Peyer's patch (tissue), 4 donors: ENCODE data around the gene SOBP. TPM values are rescaled to one million over a fixed set of nuclear protein-coding genes. Genes with fewer than 3 reads are reported as not detected.

Experiments
- DNase-seq, 3 donors: peaks; one replicate each; pipeline ENCODE4 v3.0.0-alpha.2; 2017 to 2019
- H3K27ac ChIP-seq, 4 donors: fragments of 200-600 bp; sonication (generic); one replicate each; pipeline ENCODE4 v1.5.1; 2016 to 2019
- H3K27me3 ChIP-seq, 2 donors: fragments of 200-600 bp; sonication (generic); one replicate each; pipeline ENCODE4 v1.5.1; 2019
- H3K36me3 ChIP-seq, 3 donors: fragments of 200-600 bp; sonication (generic); one replicate each; pipeline ENCODE4 v1.5.1; 2016 to 2019
- H3K4me1 ChIP-seq, 4 donors: fragments of 200-600 bp; sonication (generic); one replicate each; pipeline ENCODE4 v1.5.1; 2016 to 2019
- H3K4me3 ChIP-seq, 4 donors: fragments of 200-600 bp; sonication (generic); 1 replicate in 3 of 4; 2 replicates in 1 of 4; pipeline ENCODE4 v1.5.1; 2016 to 2019; ENCODE audit warnings: mild to moderate bottlenecking in 1 of 4
- H3K9me3 ChIP-seq, 4 donors: fragments of 200-600 bp; sonication (generic); one replicate each; pipeline ENCODE4 v1.5.1; 2016 to 2019; ENCODE audit warnings: mild to moderate bottlenecking in 1 of 4
- POLR2A ChIP-seq, 2 donors: fragments of 450-650 bp; IDR thresholded peaks; one replicate each; pipeline ENCODE4 v1.5.1; 2017; ENCODE audit warnings: antibody characterized with exemption in 2 of 2, mild to moderate bottlenecking in 2 of 2, moderate library complexity in 2 of 2
- total RNA-seq, 4 donors: library from RNA; depleted of rRNA; stranded (reverse); fragments of >200 nt; gene quantifications; one replicate each; pipeline ENCODE4 v1.1.0, GENCODE V29; 2016
- TF ChIP-seq, protein P1 (sequence below), 6 experiments: fragments of 450-650 bp in 4 of 6; fragments of 200-600 bp in 2 of 6; sonication (generic) in 1 of 6; IDR thresholded peaks; one replicate each; pipeline ENCODE4 v1.5.1; 2017 to 2019; ENCODE audit warnings: antibody characterized with exemption in 6 of 6, mild to moderate bottlenecking in 3 of 6, moderate library complexity in 1 of 6

SOBP gene
- total RNA-seq, 4 donors from 2014 or later, result 0.35 to 13.2 (median 1.8) TPM

DNA sequence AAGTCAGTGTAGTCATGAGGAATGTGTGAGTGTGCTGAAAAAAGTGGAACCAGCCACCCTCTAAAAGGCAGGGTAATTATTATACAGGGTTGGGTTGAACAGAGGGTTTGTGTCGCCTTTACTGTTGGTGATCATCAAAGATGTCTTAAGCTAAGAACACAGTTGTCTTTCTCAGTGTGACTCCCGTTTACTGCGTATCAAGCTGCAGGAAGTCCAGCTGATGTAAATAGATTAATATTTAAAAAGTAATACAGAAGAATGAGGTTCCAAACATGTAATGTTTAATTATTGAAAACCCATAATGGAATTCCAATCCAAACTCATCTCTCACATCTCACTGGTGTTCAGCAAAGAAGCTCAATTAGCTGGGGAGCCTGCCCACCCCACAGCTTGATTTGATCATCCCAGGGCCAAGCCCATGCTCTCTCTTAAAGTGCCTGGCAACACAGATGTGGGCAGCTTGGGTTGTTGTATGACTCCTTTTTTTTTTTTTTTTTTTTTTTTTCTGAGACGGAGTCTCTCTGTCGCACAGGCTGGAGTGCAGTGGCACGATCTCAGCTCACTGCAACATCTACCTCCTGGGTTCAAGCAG, 127.5 kb downstream of the SOBP start:
- peaks cover 0 to 3% (median 0%) of the 10 kb centered on the region in 4 donors for H3K4me1 ChIP-seq
- no peak for TF ChIP-seq POLR2A (IDR thresholded peaks at IDR 0.05)
- TF ChIP-seq, protein P1, sequence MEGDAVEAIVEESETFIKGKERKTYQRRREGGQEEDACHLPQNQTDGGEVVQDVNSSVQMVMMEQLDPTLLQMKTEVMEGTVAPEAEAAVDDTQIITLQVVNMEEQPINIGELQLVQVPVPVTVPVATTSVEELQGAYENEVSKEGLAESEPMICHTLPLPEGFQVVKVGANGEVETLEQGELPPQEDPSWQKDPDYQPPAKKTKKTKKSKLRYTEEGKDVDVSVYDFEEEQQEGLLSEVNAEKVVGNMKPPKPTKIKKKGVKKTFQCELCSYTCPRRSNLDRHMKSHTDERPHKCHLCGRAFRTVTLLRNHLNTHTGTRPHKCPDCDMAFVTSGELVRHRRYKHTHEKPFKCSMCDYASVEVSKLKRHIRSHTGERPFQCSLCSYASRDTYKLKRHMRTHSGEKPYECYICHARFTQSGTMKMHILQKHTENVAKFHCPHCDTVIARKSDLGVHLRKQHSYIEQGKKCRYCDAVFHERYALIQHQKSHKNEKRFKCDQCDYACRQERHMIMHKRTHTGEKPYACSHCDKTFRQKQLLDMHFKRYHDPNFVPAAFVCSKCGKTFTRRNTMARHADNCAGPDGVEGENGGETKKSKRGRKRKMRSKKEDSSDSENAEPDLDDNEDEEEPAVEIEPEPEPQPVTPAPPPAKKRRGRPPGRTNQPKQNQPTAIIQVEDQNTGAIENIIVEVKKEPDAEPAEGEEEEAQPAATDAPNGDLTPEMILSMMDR (IDR thresholded peaks at IDR 0.05), result no peak
- no peak for DNase-seq
- H3K36me3 ChIP-seq, result no peaks in the 10 kb centered on the region
- H3K27me3 ChIP-seq, result no peaks in the 10 kb centered on the region
- H3K4me3 ChIP-seq, result no peak overlapping the region
- no peak overlapping the region for H3K27ac ChIP-seq
- H3K9me3 ChIP-seq, result no peaks in the 10 kb centered on the region

DNA sequence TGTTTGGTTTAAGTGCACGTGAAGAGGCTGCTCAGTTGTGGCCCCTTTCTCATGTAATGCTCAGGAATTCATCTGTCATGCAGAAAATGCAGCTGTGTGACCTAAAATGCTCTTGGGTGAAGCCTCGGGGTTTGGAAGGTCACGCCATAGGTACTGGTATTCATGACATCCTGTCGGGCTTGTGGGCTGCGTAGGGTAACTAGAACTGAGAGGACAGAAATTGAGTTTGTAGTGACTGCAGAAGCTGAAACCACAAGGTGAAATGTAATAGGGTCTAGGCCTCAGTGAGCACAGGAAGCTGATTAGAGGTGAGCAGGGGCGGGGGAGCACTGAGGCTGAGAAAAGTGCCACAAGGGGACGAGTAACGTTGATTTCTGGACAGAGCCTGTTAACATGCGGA, 128.8 kb downstream of the SOBP start:
- peak overlapping the region; percentile 7 to 38 (median 22) for H3K27ac ChIP-seq
- H3K27me3 ChIP-seq, result no peaks in the 10 kb centered on the region
- no peaks in the 10 kb centered on the region for H3K9me3 ChIP-seq
- no peak overlapping the region for H3K4me3 ChIP-seq
- no peak for TF ChIP-seq POLR2A (IDR thresholded peaks at IDR 0.05)
- TF ChIP-seq, protein P1 (IDR thresholded peaks at IDR 0.05), result no peak
- DNase-seq, result peak in 2 of 3 donors; percentile 80 to 82
- H3K4me1 ChIP-seq, result peaks cover 0 to 3% (median 0%) of the 10 kb centered on the region in 4 donors
- H3K36me3 ChIP-seq, result no peaks in the 10 kb centered on the region

DNA sequence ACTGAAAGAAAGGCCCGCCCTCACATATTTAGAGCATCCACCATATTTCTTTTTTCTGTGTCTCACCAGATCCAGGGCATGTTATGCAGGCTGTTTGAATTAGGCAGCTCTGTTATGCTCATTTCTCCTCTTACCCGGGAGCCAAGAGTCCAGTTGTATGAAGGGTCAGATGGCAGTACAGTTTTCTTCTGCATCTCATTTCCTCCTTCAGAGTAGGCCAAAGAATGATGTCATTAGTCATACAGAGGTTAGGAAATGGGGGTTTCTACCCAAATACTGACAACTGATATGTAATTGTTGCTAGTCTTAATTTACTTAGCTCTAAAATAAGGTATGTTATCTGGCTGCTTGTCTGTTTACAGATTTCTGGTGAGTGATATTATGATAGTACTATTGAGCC, 130.8 kb downstream of the SOBP start:
- TF ChIP-seq, protein P1 (IDR thresholded peaks at IDR 0.05), result no peak
- no peak for TF ChIP-seq POLR2A (IDR thresholded peaks at IDR 0.05)
- no peak for DNase-seq
- H3K4me1 ChIP-seq, result peaks cover 0 to 3% (median 0%) of the 10 kb centered on the region in 4 donors
- no peak overlapping the region for H3K27ac ChIP-seq
- H3K36me3 ChIP-seq, result no peaks in the 10 kb centered on the region
- H3K4me3 ChIP-seq, result no peak overlapping the region
- no peaks in the 10 kb centered on the region for H3K27me3 ChIP-seq
- no peaks in the 10 kb centered on the region for H3K9me3 ChIP-seq

DNA sequence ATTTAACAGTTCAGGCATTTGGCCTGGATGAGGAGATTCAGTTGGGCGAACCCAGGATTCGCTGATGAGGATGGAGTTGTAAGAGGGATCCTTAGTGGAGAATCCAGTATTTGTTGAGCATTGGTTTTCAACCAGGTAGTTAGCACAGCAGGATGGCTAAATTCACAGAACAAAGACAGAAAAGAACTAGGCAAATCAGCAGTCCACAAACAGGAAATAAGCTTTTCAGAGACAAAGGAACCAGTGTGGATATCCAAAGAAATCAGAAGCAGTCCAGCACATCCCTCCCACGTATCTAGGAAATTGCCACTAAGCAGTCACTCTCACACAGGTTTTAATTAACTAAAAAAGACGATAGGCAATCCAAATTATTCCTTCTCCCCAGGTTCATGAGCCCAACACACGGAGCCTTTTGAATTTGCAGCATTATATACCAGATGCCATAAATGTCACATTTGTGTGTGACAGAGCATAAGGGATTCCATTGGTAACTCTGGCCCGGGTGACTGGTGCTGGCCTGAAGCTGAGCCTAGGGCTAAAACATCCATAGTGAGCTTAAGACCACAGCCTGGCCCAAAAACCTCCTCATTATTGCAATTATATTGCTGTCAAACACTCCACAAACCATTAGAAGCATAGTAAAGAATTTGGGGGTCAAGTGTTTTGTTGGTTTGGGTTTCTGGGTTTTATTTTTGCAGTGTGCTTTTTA, 131.5 kb downstream of the SOBP start:
- Histone ChIP-seq H3K9me3 (no peaks in the 10 kb centered on the region), H3K4me3 (no peak overlapping the region), H3K36me3 (no peaks in the 10 kb centered on the region), H3K27ac (no peak overlapping the region), H3K27me3 (no peaks in the 10 kb centered on the region), H3K4me1 (peaks cover 0 to 3% (median 0%) of the 10 kb centered on the region in 4 donors)
- DNase-seq, result no peak
- TF ChIP-seq, protein P1 (IDR thresholded peaks at IDR 0.05), result no peak
- no peak for TF ChIP-seq POLR2A (IDR thresholded peaks at IDR 0.05)

DNA sequence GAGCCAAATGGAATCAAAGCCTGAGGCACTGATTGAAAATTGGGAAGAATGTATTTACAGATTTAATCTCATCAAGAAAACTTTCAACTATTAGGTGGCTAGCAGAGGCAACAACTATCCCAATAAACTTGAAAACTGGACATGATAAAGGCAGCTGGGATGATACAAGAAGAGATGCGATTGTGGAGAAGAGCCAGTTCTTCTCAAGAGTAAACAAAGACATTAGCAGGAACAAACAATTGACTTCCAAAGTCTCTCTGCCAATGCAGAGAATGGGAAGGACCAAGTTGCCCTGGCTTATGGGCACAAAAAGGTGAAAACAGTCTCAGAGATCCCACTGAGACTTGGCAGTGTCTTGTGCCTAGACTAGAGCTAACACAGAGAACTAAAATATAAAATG, 132.4 kb downstream of the SOBP start:
- TF ChIP-seq, protein P1 (IDR thresholded peaks at IDR 0.05), result no peak
- TF ChIP-seq POLR2A (IDR thresholded peaks at IDR 0.05), result no peak
- H3K36me3 ChIP-seq, result no peaks in the 10 kb centered on the region
- H3K27me3 ChIP-seq, result no peaks in the 10 kb centered on the region
- H3K27ac ChIP-seq, result no peak overlapping the region
- H3K4me1 ChIP-seq, result peaks cover 0 to 3% (median 0%) of the 10 kb centered on the region in 4 donors
- no peaks in the 10 kb centered on the region for H3K9me3 ChIP-seq
- no peak for DNase-seq
- H3K4me3 ChIP-seq, result no peak overlapping the region
